WTC11 (cell line): ENCODE measurements around the gene UQCRHL.

ENCODE experiments used
- CTCF ChIP-seq: fragments of 200-600 bp; IDR thresholded peaks from 2 replicates; pipeline ENCODE4 v1.8.0; 2022; ENCODE audit warnings: antibody characterized with exemption
- E2F1 ChIP-seq: sonication (generic); formaldehyde crosslinking; IDR thresholded peaks from 2 replicates; pipeline ENCODE4 v1.8.0; 2022; ENCODE audit warnings: mild to moderate bottlenecking, missing genetic modification reagents
- E2F4 ChIP-seq: sonication (generic); formaldehyde crosslinking; IDR thresholded peaks from 2 replicates; pipeline ENCODE4 v1.8.1; 2022; ENCODE audit warnings: low read depth, mild to moderate bottlenecking, moderate library complexity, missing genetic modification reagents, borderline replicate concordance
- ELF4 ChIP-seq: sonication (generic); formaldehyde crosslinking; IDR thresholded peaks from 2 replicates; pipeline ENCODE4 v1.8.1; 2022; ENCODE audit warnings: low read depth, mild to moderate bottlenecking, moderate library complexity, missing genetic modification reagents
- ESRRA ChIP-seq: sonication (generic); formaldehyde crosslinking; IDR thresholded peaks from 2 replicates; pipeline ENCODE4 v1.8.1; 2022; ENCODE audit warnings: mild to moderate bottlenecking, missing genetic modification reagents, borderline replicate concordance
- GABPB1 ChIP-seq: sonication (generic); formaldehyde crosslinking; IDR thresholded peaks from 2 replicates; pipeline ENCODE4 v1.8.1; 2023; ENCODE audit warnings: mild to moderate bottlenecking, missing genetic modification reagents
- JUN ChIP-seq: sonication (generic); formaldehyde crosslinking; IDR thresholded peaks from 2 replicates; pipeline ENCODE4 v1.8.0; 2023; ENCODE audit warnings: mild to moderate bottlenecking, missing genetic modification reagents
- MAX ChIP-seq: sonication (generic); formaldehyde crosslinking; IDR thresholded peaks from 2 replicates; pipeline ENCODE4 v1.8.0; 2022; ENCODE audit warnings: mild to moderate bottlenecking, missing genetic modification reagents
- NFE2L1 ChIP-seq: sonication (generic); formaldehyde crosslinking; IDR thresholded peaks from 2 replicates; pipeline ENCODE4 v1.8.1; 2023; ENCODE audit warnings: missing genetic modification reagents
- NR3C1 ChIP-seq: sonication (generic); formaldehyde crosslinking; conservative IDR thresholded peaks from 2 replicates; pipeline ENCODE4 v1.8.1; 2023; ENCODE audit warnings: low read depth, mild to moderate bottlenecking, missing genetic modification reagents
- SP1 ChIP-seq: sonication (generic); formaldehyde crosslinking; conservative IDR thresholded peaks from 2 replicates; pipeline ENCODE4 v1.8.1; 2022; ENCODE audit warnings: missing genetic modification reagents
- ZNF281 ChIP-seq: sonication (generic); formaldehyde crosslinking; IDR thresholded peaks from 2 replicates; pipeline ENCODE4 v1.8.0; 2023; ENCODE audit warnings: mild to moderate bottlenecking, missing genetic modification reagents
- TF ChIP-seq, protein P1 (sequence below): sonication (generic); formaldehyde crosslinking; IDR thresholded peaks from 2 replicates; pipeline ENCODE4 v1.8.1; 2022; ENCODE audit warnings: low read depth, missing genetic modification reagents, borderline replicate concordance

- no peak for TF ChIP-seq SP1
- TF ChIP-seq, protein P1, sequence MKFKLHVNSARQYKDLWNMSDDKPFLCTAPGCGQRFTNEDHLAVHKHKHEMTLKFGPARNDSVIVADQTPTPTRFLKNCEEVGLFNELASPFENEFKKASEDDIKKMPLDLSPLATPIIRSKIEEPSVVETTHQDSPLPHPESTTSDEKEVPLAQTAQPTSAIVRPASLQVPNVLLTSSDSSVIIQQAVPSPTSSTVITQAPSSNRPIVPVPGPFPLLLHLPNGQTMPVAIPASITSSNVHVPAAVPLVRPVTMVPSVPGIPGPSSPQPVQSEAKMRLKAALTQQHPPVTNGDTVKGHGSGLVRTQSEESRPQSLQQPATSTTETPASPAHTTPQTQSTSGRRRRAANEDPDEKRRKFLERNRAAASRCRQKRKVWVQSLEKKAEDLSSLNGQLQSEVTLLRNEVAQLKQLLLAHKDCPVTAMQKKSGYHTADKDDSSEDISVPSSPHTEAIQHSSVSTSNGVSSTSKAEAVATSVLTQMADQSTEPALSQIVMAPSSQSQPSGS (CRISPR knock-in tag), result no peak
- TF ChIP-seq CTCF, result no peak
- no peak for TF ChIP-seq ELF4 (CRISPR knock-in tag)
- no peak for TF ChIP-seq NR3C1
- TF ChIP-seq GABPB1 (CRISPR knock-in tag), result no peak
- TF ChIP-seq ZNF281 (CRISPR knock-in tag), result no peak
- TF ChIP-seq E2F4 (CRISPR knock-in tag), result no peak
- TF ChIP-seq JUN (CRISPR knock-in tag), result no peak
- TF ChIP-seq NFE2L1 (CRISPR knock-in tag), result no peak
- no peak for TF ChIP-seq ESRRA (CRISPR knock-in tag)
- TF ChIP-seq MAX, result no peak
- no peak for TF ChIP-seq E2F1 (CRISPR knock-in tag)
These were observed 21.8 kb downstream of the UQCRHL start for GRCh38 chr1:15785683-15786082.
